ENCODE data around the gene BACE2. TPM values are rescaled to one million over a fixed set of nuclear protein-coding genes. Genes with fewer than 3 reads are reported as not detected.

The BACE2 gene
- total and polyA plus RNA-seq, 4 donors: 1.7 to 16.7 (median 5.6) TPM

DNA sequence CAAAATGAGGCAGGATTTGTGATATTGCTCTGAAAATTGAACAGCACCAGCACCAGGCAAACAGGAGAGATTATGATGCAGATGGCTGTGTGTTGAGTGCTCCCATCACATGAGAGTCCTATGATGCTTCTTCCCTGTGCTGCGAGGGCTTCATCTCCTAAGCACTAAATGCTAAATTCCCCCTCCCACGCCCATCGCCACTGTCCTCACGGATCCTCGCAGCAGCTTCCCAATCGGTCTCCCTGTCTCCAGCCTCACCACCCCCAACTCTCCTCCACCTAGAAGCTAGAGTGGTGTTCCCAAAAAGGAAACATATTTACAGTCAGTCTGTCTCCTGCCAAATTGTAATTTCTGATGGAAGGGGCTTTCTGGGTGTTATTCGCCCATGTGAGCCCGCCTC lies 4.9 kb upstream of the BACE2 start:
- no peak for TF ChIP-seq SP1 (IDR thresholded peaks at IDR 0.05)
- no peak for TF ChIP-seq GABPA (IDR thresholded peaks at IDR 0.05 in 1 of 2, conservative IDR thresholded peaks at IDR 0.05 in 1 of 2)
- Histone ChIP-seq H3K27ac (ENCODE audit: low read depth in 1 of 2, low read length in 2 of 2) (no peak overlapping the region), H3K4me1 (ENCODE audit: control insufficient read depth in 4 of 4, insufficient read depth in 4 of 4, low read length in 3 of 4) (peaks cover 0 to 8% (median 3%) of the 10 kb centered on the region in 4 donors), H3K36me3 (ENCODE audit: control insufficient read depth in 4 of 4, insufficient read depth in 3 of 4, low read depth in 1 of 4, low read length in 3 of 4) (no peaks in the 10 kb centered on the region), H3K27me3 (ENCODE audit: control insufficient read depth in 4 of 4, insufficient read depth in 4 of 4, low read length in 3 of 4) (peaks cover 0 to 9% (median under 1%) of the 10 kb centered on the region in 4 donors), H3K9me3 (ENCODE audit: control insufficient read depth in 4 of 4, low read length in 3 of 4) (peaks cover 0 to 3% (median 1%) of the 10 kb centered on the region in 4 donors), H3K9ac (ENCODE audit: low read depth in 1 of 2, low read length in 2 of 2) (no peak overlapping the region), H3K4me3 (ENCODE audit: low read depth in 1 of 3, low read length in 3 of 3) (no peak overlapping the region)
- DNase-seq (ENCODE audit: low spot score): no peak
- WGBS: 88% methylated on average over 8 of the region's 8 CpGs

DNA sequence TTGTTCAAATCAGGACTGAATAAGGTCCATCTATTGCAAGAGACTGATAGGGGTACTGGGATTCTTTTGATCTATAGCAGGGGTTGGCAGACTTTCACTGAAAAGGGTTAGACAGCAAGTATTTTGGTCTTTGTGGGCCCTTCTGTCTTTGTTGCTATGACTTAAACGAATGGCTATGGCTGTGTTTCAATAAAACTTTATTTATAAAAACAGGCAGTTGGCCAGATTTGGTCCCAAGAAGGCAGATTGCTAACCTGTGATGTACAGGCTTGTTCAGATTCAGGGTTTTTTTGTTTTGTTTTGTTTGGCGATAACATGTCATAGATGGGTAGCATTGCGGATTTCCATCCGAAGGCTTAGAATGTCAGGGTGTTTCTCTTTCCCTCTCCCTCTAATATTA lies 3.9 kb upstream of the BACE2 start:
- peaks cover 0 to 16% (median 7%) of the 10 kb centered on the region in 4 donors for H3K4me1 ChIP-seq (ENCODE audit: control insufficient read depth in 4 of 4, insufficient read depth in 4 of 4, low read length in 3 of 4)
- 81% methylated on average over 4 of the region's 4 CpGs for WGBS
- no peaks in the 10 kb centered on the region for H3K36me3 ChIP-seq (ENCODE audit: control insufficient read depth in 4 of 4, insufficient read depth in 3 of 4, low read depth in 1 of 4, low read length in 3 of 4)
- H3K4me3 ChIP-seq (ENCODE audit: low read depth in 1 of 3, low read length in 3 of 3): no peak overlapping the region
- H3K27ac ChIP-seq (ENCODE audit: low read depth in 1 of 2, low read length in 2 of 2): no peak overlapping the region
- peaks cover 0 to 9% (median 2%) of the 10 kb centered on the region in 4 donors for H3K27me3 ChIP-seq (ENCODE audit: control insufficient read depth in 4 of 4, insufficient read depth in 4 of 4, low read length in 3 of 4)
- TF ChIP-seq, protein P1, sequence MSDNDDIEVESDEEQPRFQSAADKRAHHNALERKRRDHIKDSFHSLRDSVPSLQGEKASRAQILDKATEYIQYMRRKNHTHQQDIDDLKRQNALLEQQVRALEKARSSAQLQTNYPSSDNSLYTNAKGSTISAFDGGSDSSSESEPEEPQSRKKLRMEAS (IDR thresholded peaks at IDR 0.05): no peak
- TF ChIP-seq NR2F2 (IDR thresholded peaks at IDR 0.05) (no peak), HNF4G (IDR thresholded peaks at IDR 0.05) (no peak), FOXA1 (IDR thresholded peaks at IDR 0.05) (no peak), YY1 (IDR thresholded peaks at IDR 0.05) (no peak), RXRA (IDR thresholded peaks at IDR 0.05) (no peak), RAD21 (IDR thresholded peaks at IDR 0.05) (no peak), EGR1 (IDR thresholded peaks at IDR 0.05; ENCODE audit: low read depth in 2 of 2) (no peak), TAF1 (conservative IDR thresholded peaks at IDR 0.05) (no peak), GABPA (IDR thresholded peaks at IDR 0.05 in 1 of 2, conservative IDR thresholded peaks at IDR 0.05 in 1 of 2) (no peak), JUND (IDR thresholded peaks at IDR 0.05) (no peak), HNF4A (conservative IDR thresholded peaks at IDR 0.05) (no peak)
- H3K9ac ChIP-seq (ENCODE audit: low read depth in 1 of 2, low read length in 2 of 2): no peak overlapping the region
- DNase-seq (ENCODE audit: low spot score): no peak
- peaks cover 0 to 2% (median 0%) of the 10 kb centered on the region in 4 donors for H3K9me3 ChIP-seq (ENCODE audit: control insufficient read depth in 4 of 4, low read length in 3 of 4)

DNA sequence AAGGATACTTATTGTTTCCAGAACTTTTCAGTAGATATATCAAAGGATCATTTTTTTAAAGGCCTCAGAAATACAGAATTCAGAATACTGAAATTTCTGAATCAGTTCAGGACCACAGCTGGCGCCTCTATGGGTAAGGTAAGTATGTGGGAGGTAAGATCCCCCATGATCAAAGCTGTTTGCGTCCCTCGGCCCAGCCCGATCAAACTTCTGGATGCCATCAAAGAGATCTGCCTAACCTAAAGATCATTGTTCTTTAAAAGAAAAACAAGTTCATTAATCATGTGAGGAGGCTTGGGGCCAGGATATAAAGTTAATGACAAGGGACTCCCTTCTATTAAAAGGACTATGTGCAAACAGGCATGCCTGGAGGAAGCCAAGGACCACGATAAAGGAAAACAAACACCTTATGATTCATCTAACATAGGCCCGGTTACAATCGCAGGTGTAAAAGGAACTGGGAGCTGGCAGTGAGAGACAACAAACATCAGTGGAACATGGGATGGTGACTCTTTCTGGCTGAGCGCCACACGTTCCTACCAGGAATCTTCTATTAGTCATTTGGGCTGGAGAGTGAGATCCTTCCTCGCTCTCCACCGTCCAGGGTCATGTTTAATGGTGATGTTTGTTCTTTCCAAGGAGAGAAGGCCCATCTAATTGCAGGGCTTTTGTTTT lies 2.8 kb upstream of the BACE2 start:
- Histone ChIP-seq H3K4me3 (ENCODE audit: low read depth in 1 of 3, low read length in 3 of 3) (no peak overlapping the region), H3K4me1 (ENCODE audit: control insufficient read depth in 4 of 4, insufficient read depth in 4 of 4, low read length in 3 of 4) (peaks cover 0 to 17% (median 7%) of the 10 kb centered on the region in 4 donors), H3K9me3 (ENCODE audit: control insufficient read depth in 4 of 4, low read length in 3 of 4) (no peaks in the 10 kb centered on the region), H3K9ac (ENCODE audit: low read depth in 1 of 2, low read length in 2 of 2) (no peak overlapping the region), H3K27ac (ENCODE audit: low read depth in 1 of 2, low read length in 2 of 2) (no peak overlapping the region), H3K36me3 (ENCODE audit: control insufficient read depth in 4 of 4, insufficient read depth in 3 of 4, low read depth in 1 of 4, low read length in 3 of 4) (no peaks in the 10 kb centered on the region), H3K27me3 (ENCODE audit: control insufficient read depth in 4 of 4, insufficient read depth in 4 of 4, low read length in 3 of 4) (peaks cover 0 to 12% (median 2%) of the 10 kb centered on the region in 4 donors)
- DNase-seq (ENCODE audit: low spot score): no peak
- TF ChIP-seq HNF4A (conservative IDR thresholded peaks at IDR 0.05): no peak
- TF ChIP-seq RAD21 (IDR thresholded peaks at IDR 0.05): no peak
- TF ChIP-seq FOXA1 (IDR thresholded peaks at IDR 0.05): no peak
- TF ChIP-seq TAF1 (conservative IDR thresholded peaks at IDR 0.05): no peak
- TF ChIP-seq NR2F2 (IDR thresholded peaks at IDR 0.05): no peak
- TF ChIP-seq, protein P2, sequence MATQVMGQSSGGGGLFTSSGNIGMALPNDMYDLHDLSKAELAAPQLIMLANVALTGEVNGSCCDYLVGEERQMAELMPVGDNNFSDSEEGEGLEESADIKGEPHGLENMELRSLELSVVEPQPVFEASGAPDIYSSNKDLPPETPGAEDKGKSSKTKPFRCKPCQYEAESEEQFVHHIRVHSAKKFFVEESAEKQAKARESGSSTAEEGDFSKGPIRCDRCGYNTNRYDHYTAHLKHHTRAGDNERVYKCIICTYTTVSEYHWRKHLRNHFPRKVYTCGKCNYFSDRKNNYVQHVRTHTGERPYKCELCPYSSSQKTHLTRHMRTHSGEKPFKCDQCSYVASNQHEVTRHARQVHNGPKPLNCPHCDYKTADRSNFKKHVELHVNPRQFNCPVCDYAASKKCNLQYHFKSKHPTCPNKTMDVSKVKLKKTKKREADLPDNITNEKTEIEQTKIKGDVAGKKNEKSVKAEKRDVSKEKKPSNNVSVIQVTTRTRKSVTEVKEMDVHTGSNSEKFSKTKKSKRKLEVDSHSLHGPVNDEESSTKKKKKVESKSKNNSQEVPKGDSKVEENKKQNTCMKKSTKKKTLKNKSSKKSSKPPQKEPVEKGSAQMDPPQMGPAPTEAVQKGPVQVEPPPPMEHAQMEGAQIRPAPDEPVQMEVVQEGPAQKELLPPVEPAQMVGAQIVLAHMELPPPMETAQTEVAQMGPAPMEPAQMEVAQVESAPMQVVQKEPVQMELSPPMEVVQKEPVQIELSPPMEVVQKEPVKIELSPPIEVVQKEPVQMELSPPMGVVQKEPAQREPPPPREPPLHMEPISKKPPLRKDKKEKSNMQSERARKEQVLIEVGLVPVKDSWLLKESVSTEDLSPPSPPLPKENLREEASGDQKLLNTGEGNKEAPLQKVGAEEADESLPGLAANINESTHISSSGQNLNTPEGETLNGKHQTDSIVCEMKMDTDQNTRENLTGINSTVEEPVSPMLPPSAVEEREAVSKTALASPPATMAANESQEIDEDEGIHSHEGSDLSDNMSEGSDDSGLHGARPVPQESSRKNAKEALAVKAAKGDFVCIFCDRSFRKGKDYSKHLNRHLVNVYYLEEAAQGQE (IDR thresholded peaks at IDR 0.05): no peak
- TF ChIP-seq SP1 (IDR thresholded peaks at IDR 0.05): no peak
- no peak for TF ChIP-seq FOXA2 (IDR thresholded peaks at IDR 0.05)
- no peak for TF ChIP-seq YY1 (IDR thresholded peaks at IDR 0.05)
- TF ChIP-seq, protein P1 (IDR thresholded peaks at IDR 0.05): no peak
- TF ChIP-seq RXRA (IDR thresholded peaks at IDR 0.05): no peak
- WGBS: 69% methylated on average over 11 of the region's 11 CpGs

Data from liver (tissue), 9 donors.